ENCODE results near the gene LRRC8C. TPM values are rescaled to one million over a fixed set of nuclear protein-coding genes. Genes with fewer than 3 reads are reported as not detected.

Gene LRRC8C
- total and polyA plus RNA-seq, 4 donors = 0.63 to 3.5 (median 1.5) TPM

DNA sequence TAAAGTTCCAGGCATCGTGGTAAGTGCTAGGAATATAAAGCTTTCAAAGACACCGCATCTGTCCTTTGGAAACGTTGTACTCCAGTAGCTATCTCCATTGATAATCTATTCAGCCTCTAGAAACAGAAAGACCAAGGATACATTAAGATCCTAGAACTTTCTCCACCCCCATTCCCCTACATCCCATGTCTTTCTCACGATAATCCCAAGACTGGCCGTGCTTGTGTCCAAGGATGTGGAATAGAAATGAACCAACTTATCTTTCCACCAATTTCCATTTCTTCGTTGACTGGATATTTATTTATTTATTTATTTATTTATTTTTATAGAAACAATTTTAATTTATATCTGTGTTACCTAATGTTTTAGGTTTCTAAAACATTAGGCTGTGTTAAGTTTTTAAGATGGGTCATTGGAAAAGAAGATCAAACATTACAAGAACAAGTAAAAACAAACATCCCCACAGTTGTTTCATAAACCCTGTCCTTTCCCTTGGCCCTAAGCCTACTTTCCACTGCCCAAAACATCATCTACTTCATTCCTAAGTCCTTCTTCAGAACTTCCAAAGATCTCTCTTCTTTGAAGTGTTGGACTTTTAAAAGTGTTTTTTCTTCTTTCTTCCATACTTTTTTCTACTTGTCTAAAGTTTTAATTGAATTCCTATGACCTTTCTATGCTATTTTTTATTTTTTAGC is 39.7 kb downstream of the LRRC8C start:
- WGBS = 79% methylated on average over 6 of the region's 6 CpGs
- Histone ChIP-seq H3K27ac (ENCODE audit: low read depth in 1 of 2, low read length in 2 of 2) (no peak overlapping the region), H3K4me1 (ENCODE audit: control insufficient read depth in 4 of 4, insufficient read depth in 4 of 4, low read length in 3 of 4) (peaks cover 0 to 3% (median 0%) of the 10 kb centered on the region in 4 donors), H3K27me3 (ENCODE audit: control insufficient read depth in 4 of 4, insufficient read depth in 4 of 4, low read length in 3 of 4) (no peaks in the 10 kb centered on the region), H3K36me3 (ENCODE audit: control insufficient read depth in 4 of 4, insufficient read depth in 3 of 4, low read depth in 1 of 4, low read length in 3 of 4) (no peaks in the 10 kb centered on the region), H3K9ac (ENCODE audit: low read depth in 1 of 2, low read length in 2 of 2) (no peak overlapping the region), H3K4me3 (ENCODE audit: low read depth in 1 of 3, low read length in 3 of 3) (no peak overlapping the region), H3K9me3 (ENCODE audit: control insufficient read depth in 4 of 4, low read length in 3 of 4) (no peaks in the 10 kb centered on the region)
- TF ChIP-seq HNF4A (conservative IDR thresholded peaks at IDR 0.05) (no peak), SP1 (IDR thresholded peaks at IDR 0.05) (no peak), NR2F2 (IDR thresholded peaks at IDR 0.05) (no peak), RAD21 (IDR thresholded peaks at IDR 0.05) (no peak), TAF1 (conservative IDR thresholded peaks at IDR 0.05) (no peak)
- TF ChIP-seq, protein P1, sequence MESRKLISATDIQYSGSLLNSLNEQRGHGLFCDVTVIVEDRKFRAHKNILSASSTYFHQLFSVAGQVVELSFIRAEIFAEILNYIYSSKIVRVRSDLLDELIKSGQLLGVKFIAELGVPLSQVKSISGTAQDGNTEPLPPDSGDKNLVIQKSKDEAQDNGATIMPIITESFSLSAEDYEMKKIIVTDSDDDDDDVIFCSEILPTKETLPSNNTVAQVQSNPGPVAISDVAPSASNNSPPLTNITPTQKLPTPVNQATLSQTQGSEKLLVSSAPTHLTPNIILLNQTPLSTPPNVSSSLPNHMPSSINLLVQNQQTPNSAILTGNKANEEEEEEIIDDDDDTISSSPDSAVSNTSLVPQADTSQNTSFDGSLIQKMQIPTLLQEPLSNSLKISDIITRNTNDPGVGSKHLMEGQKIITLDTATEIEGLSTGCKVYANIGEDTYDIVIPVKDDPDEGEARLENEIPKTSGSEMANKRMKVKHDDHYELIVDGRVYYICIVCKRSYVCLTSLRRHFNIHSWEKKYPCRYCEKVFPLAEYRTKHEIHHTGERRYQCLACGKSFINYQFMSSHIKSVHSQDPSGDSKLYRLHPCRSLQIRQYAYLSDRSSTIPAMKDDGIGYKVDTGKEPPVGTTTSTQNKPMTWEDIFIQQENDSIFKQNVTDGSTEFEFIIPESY (IDR thresholded peaks at IDR 0.05) = no peak
- DNase-seq (ENCODE audit: low spot score) = no peak

DNA sequence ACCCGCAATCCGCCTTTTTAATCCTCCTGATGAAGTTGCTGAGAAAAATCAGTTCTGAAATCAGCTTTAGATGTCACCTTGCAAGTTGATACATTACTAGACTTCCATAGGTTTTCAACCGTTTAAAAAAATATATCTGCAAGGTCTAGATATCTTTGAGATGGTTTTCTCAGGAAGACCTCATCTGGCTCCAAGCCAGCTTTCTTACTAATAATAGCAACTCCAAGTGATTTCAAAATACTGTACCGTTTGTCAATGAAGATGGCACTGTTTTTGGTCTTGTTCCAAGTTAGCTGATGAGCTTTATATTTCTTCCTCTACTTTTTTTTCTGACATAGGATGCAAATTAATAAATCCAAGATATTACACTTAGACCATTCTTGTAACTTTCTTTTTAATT is 40.3 kb downstream of the LRRC8C start:
- H3K9me3 ChIP-seq (ENCODE audit: control insufficient read depth in 4 of 4, low read length in 3 of 4) = no peaks in the 10 kb centered on the region
- H3K27me3 ChIP-seq (ENCODE audit: control insufficient read depth in 4 of 4, insufficient read depth in 4 of 4, low read length in 3 of 4) = no peaks in the 10 kb centered on the region
- H3K36me3 ChIP-seq (ENCODE audit: control insufficient read depth in 4 of 4, insufficient read depth in 3 of 4, low read depth in 1 of 4, low read length in 3 of 4) = no peaks in the 10 kb centered on the region
- DNase-seq (ENCODE audit: low spot score) = no peak
- no peak overlapping the region for H3K9ac ChIP-seq (ENCODE audit: low read depth in 1 of 2, low read length in 2 of 2)
- H3K4me1 ChIP-seq (ENCODE audit: control insufficient read depth in 4 of 4, insufficient read depth in 4 of 4, low read length in 3 of 4) = peaks cover 0 to 3% (median 0%) of the 10 kb centered on the region in 4 donors
- no peak overlapping the region for H3K27ac ChIP-seq (ENCODE audit: low read depth in 1 of 2, low read length in 2 of 2)
- H3K4me3 ChIP-seq (ENCODE audit: low read depth in 1 of 3, low read length in 3 of 3) = no peak overlapping the region
- WGBS = 74% methylated on average over 4 of the region's 4 CpGs
- TF ChIP-seq RAD21 (IDR thresholded peaks at IDR 0.05) = no peak
- TF ChIP-seq RXRA (IDR thresholded peaks at IDR 0.05) = no peak
- TF ChIP-seq TAF1 (conservative IDR thresholded peaks at IDR 0.05) = no peak
- no peak for TF ChIP-seq GABPA (IDR thresholded peaks at IDR 0.05 in 1 of 2, conservative IDR thresholded peaks at IDR 0.05 in 1 of 2)
- TF ChIP-seq HNF4A (conservative IDR thresholded peaks at IDR 0.05) = no peak
- TF ChIP-seq MAX (IDR thresholded peaks at IDR 0.05) = no peak
- TF ChIP-seq HNF4G (IDR thresholded peaks at IDR 0.05) = no peak
- TF ChIP-seq FOXA1 (IDR thresholded peaks at IDR 0.05) = no peak
- no peak for TF ChIP-seq JUND (IDR thresholded peaks at IDR 0.05)
- no peak for TF ChIP-seq YY1 (IDR thresholded peaks at IDR 0.05)
- TF ChIP-seq, protein P2, sequence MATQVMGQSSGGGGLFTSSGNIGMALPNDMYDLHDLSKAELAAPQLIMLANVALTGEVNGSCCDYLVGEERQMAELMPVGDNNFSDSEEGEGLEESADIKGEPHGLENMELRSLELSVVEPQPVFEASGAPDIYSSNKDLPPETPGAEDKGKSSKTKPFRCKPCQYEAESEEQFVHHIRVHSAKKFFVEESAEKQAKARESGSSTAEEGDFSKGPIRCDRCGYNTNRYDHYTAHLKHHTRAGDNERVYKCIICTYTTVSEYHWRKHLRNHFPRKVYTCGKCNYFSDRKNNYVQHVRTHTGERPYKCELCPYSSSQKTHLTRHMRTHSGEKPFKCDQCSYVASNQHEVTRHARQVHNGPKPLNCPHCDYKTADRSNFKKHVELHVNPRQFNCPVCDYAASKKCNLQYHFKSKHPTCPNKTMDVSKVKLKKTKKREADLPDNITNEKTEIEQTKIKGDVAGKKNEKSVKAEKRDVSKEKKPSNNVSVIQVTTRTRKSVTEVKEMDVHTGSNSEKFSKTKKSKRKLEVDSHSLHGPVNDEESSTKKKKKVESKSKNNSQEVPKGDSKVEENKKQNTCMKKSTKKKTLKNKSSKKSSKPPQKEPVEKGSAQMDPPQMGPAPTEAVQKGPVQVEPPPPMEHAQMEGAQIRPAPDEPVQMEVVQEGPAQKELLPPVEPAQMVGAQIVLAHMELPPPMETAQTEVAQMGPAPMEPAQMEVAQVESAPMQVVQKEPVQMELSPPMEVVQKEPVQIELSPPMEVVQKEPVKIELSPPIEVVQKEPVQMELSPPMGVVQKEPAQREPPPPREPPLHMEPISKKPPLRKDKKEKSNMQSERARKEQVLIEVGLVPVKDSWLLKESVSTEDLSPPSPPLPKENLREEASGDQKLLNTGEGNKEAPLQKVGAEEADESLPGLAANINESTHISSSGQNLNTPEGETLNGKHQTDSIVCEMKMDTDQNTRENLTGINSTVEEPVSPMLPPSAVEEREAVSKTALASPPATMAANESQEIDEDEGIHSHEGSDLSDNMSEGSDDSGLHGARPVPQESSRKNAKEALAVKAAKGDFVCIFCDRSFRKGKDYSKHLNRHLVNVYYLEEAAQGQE (IDR thresholded peaks at IDR 0.05) = no peak

Data from liver (tissue), 9 donors.